ENCODE results near the gene NSMF. TPM values are rescaled to one million over a fixed set of nuclear protein-coding genes. Genes with fewer than 3 reads are reported as not detected.

The NSMF gene
- total RNA-seq, 1 donor from 2014 or later, result 67.8 TPM

DNA sequence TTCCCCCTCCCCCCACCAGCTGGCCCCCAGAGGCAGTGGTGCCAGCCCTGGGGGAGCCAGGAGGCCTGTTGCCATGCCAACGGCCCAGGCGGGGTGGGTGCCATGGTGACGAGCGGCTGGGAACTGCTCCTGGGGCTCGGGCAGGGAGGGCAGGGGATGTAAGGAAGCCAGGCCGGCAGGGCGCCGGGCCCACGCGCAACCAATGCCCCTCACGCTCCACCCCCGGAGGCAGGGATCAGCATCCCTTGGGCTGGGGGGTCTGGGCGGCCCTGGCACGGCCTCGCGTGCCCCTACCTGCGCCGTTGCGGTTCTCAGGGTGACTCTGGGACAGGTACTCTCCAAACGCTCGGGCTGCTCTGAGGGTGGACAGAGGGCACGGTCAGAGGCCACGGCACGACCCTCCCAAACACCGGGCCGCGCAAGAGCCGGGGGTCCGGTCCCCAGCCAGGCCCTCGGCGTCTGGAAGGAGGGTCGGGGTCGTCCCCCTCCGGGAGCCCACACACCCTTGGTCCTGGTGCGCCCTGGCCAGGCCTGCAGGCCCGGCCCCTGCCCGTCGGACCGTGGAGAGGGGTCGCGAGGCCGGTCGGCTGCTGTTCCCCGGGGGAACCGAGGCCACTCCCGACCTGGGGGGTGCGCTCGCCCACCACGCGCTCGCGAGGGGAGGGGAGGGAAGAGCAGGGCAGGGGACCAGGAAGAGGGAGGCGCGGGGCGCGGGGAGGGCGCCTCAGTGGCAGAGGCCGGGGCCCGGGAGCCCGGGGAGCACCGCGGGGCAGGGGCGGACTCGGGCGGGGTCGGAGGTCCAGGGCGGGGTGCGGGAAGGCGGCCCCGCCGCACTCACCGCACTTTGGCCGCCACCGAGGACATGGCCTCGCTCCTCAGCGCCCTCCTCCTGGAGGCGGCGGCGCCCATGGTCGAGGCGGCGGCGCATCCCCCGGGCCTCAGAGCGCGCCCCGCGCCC lies 661 bp downstream of the NSMF start:
- peaks cover 4% of the 10 kb centered on the region for H3K27me3 Mint-ChIP-seq
- TF ChIP-seq, protein P1, sequence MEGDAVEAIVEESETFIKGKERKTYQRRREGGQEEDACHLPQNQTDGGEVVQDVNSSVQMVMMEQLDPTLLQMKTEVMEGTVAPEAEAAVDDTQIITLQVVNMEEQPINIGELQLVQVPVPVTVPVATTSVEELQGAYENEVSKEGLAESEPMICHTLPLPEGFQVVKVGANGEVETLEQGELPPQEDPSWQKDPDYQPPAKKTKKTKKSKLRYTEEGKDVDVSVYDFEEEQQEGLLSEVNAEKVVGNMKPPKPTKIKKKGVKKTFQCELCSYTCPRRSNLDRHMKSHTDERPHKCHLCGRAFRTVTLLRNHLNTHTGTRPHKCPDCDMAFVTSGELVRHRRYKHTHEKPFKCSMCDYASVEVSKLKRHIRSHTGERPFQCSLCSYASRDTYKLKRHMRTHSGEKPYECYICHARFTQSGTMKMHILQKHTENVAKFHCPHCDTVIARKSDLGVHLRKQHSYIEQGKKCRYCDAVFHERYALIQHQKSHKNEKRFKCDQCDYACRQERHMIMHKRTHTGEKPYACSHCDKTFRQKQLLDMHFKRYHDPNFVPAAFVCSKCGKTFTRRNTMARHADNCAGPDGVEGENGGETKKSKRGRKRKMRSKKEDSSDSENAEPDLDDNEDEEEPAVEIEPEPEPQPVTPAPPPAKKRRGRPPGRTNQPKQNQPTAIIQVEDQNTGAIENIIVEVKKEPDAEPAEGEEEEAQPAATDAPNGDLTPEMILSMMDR (conservative IDR thresholded peaks at IDR 0.05), result no peak
- H3K4me3 Mint-ChIP-seq, result peak overlapping the region; percentile 34

DNA sequence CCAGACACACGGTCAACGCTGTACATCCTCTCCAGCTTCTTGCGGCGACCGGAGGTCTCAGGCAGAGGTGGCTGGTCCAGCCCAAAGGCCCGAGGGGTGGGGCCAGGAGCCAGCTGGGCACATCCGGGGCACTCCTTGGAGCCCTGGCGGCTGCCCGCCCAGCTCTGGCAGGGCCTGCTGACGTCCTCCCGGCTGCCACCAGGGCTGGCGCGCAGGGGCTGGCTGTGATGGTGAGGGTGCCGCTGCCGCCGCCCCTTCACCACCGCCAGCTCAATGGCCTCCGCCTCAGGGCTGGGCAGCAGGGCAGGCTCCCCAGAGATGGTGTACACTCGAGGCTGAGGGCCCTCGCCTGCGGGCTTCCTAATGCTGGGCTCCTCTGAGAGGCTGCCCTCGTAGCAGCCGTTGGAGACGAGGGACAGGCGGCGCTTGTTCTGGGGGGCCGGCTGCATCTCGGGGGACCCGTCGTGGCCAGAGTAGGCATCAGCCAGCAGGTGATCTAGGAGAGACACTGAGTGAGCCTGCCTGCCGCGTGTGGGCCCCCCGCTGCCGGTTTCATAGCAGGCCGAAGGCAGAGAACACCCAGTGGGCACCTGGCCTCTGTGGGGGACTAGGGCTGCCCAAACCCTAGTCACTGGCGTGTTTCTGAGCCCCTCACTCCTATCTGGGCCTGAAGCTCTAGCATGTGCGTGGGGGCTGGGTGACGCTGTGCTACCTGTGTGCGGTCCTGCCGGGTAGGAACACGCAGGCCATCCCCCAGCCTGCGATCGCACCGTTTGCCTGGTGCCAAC lies 1.5 kb downstream of the NSMF start:
- H3K4me3 Mint-ChIP-seq, result peak overlapping the region; percentile 63
- TF ChIP-seq, protein P1 (conservative IDR thresholded peaks at IDR 0.05), result no peak
- no peak for DNase-seq (ENCODE audit: extremely low spot score, unreplicated experiment)
- no peak overlapping the region for H3K27ac Mint-ChIP-seq
- H3K27me3 Mint-ChIP-seq, result no peaks in the 10 kb centered on the region
- H3K4me1 Mint-ChIP-seq (ENCODE audit: unreplicated experiment), result no peaks in the 10 kb centered on the region
- H3K9me3 Mint-ChIP-seq, result no peaks in the 10 kb centered on the region
- H3K36me3 Mint-ChIP-seq, result no peaks in the 10 kb centered on the region

More for the DNA sequence above, 661 bp downstream of the NSMF start:
- H3K27ac Mint-ChIP-seq, result no peak overlapping the region
- no peaks in the 10 kb centered on the region for H3K36me3 Mint-ChIP-seq
- H3K4me1 Mint-ChIP-seq (ENCODE audit: unreplicated experiment), result no peaks in the 10 kb centered on the region
- H3K9me3 Mint-ChIP-seq, result no peaks in the 10 kb centered on the region
- DNase-seq (ENCODE audit: extremely low spot score, unreplicated experiment), result no peak

DNA sequence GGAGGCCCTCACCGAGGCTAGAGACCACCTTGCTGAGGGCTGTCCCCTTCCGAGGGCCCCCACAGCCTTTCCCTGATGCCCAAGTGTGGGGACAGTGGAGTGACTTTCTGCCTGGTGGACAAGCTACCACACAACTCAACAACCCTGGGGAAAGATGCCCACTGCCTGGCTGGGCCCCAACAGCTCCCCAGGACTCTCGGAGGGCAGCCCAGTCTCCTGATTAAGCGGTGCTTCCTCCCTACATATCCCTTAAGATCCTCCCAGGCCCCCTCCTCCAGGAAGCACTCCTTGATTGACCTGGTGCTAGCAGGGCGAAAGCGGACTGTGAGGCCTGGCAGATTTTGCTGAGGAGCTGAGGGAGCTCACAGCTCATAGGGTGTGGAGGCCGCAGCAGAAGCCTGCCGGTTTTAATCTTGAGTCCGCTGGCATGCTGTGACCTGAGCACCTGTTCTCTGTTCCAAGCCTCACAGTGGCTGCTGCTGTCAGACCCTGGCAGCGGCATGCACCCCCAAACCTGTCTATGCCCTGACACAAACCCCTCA lies 2.2 kb downstream of the NSMF start:
- no peaks in the 10 kb centered on the region for H3K36me3 Mint-ChIP-seq
- peak overlapping the region; percentile 46 for H3K27ac Mint-ChIP-seq
- no peaks in the 10 kb centered on the region for H3K9me3 Mint-ChIP-seq
- H3K4me1 Mint-ChIP-seq (ENCODE audit: unreplicated experiment), result no peaks in the 10 kb centered on the region
- peak overlapping the region; percentile 49 for H3K4me3 Mint-ChIP-seq
- TF ChIP-seq, protein P1 (conservative IDR thresholded peaks at IDR 0.05), result no peak
- H3K27me3 Mint-ChIP-seq, result no peaks in the 10 kb centered on the region
- no peak for DNase-seq (ENCODE audit: extremely low spot score, unreplicated experiment)

DNA sequence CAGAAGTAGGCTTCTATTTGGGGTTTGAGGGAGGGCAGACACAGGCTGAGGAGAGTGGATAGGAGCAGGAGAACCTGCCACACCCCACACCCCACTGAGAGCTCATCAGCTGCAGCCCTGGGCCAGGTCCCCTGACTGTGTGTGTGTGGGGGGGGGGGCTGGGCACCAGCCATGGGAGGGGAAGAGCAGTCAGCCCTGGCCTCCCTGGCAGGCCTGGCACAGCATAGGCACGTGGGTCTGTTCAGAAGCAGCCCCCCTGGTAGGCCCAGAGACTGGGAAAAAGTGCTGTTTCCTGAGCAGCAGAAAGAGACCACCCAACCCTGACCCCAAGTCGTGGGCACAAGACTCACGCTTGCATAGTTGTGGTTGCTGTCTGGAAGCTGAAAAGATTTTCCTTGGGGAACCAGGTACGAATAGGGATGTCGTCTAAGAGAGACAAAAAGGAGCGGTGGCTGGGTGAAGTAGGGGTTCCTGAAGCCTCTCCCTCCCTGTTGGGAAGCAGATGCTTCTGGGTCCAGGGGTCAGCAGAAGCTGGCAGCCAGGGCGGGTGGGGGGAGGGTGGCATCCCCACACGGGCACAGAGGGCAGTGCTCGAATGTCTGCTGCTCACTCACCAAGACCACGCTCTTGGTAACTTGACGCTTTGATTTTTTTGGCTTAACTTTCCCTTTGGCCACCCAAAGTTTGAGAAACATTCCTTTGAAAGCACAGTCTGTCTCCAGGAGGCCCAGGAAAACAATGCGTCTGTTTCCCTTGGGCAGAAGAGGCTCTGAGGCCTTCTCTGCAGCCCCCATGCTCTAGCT lies 2.9 kb downstream of the NSMF start:
- Mint-ChIP-seq H3K36me3 (no peaks in the 10 kb centered on the region), H3K27ac (peak overlapping the region; percentile 46), H3K27me3 (no peaks in the 10 kb centered on the region), H3K9me3 (no peaks in the 10 kb centered on the region), H3K4me1 (ENCODE audit: unreplicated experiment) (no peaks in the 10 kb centered on the region), H3K4me3 (peak overlapping the region; percentile 74)
- DNase-seq (ENCODE audit: extremely low spot score, unreplicated experiment), result no peak
- TF ChIP-seq, protein P1 (conservative IDR thresholded peaks at IDR 0.05), result no peak
